ENCODE measurements around the gene GPATCH4.
"Not testable (repeated sequence)": the region's sequence is repeated elsewhere in the genome, so short reads cannot be mapped to it uniquely, and the experiment has no call there.

The GPATCH4 gene

GRCh38 chr1:156594190-156594589, 7.1 kb downstream of the GPATCH4 start:
- no peak for DNase-seq

- DNase-seq: no peak
These were observed 7.7 kb downstream of the GPATCH4 start for GRCh38 chr1:156593661-156593989.

- no peak for DNase-seq
These were observed 8.2 kb downstream of the GPATCH4 start for GRCh38 chr1:156592910-156593660.

- no peak for DNase-seq
These were observed 8.9 kb downstream of the GPATCH4 start for GRCh38 chr1:156592158-156592909.

GRCh38 chr1:156591432-156592157, 9.7 kb downstream of the GPATCH4 start, which contains the start of gene NAXE:
Gene NAXE, plus strand, starts transcription at chr1:156591776. Its CDS starts 29 bp downstream, at chr1:156591805.
- peak; percentile 76 for DNase-seq

- DNase-seq: no peak
These were observed 10.2 kb downstream of the GPATCH4 start for GRCh38 chr1:156591181-156591431.

GRCh38 chr1:156590326-156591180, 10.7 kb downstream of the GPATCH4 start:
- no peak for DNase-seq

- DNase-seq: no peak
These were observed 11.7 kb downstream of the GPATCH4 start for GRCh38 chr1:156589546-156589945.

GRCh38 chr1:156587927-156588326, 13.4 kb downstream of the GPATCH4 start:
- not testable (repeated sequence) for DNase-seq

- no peak for DNase-seq
These were observed 14.3 kb downstream of the GPATCH4 start for GRCh38 chr1:156586892-156587477.

- DNase-seq: no peak
These were observed 15.0 kb downstream of the GPATCH4 start for GRCh38 chr1:156586323-156586722.

GRCh38 chr1:156584813-156585212, 16.5 kb downstream of the GPATCH4 start:
- peak; percentile 17 for DNase-seq

GRCh38 chr1:156583821-156584622, 17.3 kb downstream of the GPATCH4 start:
- peak; percentile 91 for DNase-seq

- no peak for DNase-seq
These were observed 18.8 kb downstream of the GPATCH4 start for GRCh38 chr1:156582388-156583017.

GRCh38 chr1:156581661-156582387, 19.5 kb downstream of the GPATCH4 start:
- DNase-seq: no peak

GRCh38 chr1:156579472-156579871, 21.8 kb downstream of the GPATCH4 start, which contains the start of gene TTC24:
Gene TTC24, plus strand, starts transcription at chr1:156579723. Its CDS starts 1,642 bp downstream, at chr1:156581365.
- DNase-seq: peak; percentile 99

GRCh38 chr1:156578055-156578454, 23.2 kb downstream of the GPATCH4 start:
- no peak for DNase-seq

- DNase-seq: peak; percentile 35
These were observed 23.7 kb downstream of the GPATCH4 start for GRCh38 chr1:156577550-156577949.

- no peak for DNase-seq
These were observed 27.1 kb downstream of the GPATCH4 start for GRCh38 chr1:156574039-156574633.

GRCh38 chr1:156572663-156573018, 28.6 kb downstream of the GPATCH4 start:
- no peak for DNase-seq

Data from NCI-H2171 treated with DMSO at 0.1 percent for 48 hours (cell line).